Natural killer cell (primary cell): ENCODE data around the gene NYNRIN. TPM values are rescaled to one million over a fixed set of nuclear protein-coding genes. Genes with fewer than 3 reads are reported as not detected.

Source experiments
- ATAC-seq, 3 donors: fragments of 150-1000 bp in 2 of 3; fragments of 200-7000 bp in 1 of 3; cut with Tn5 transposase; 1 replicate in 1 of 3; 2 replicates in 2 of 3; pipeline ENCODE4 v1.10.0; 2021; ENCODE audit warnings: mild to moderate bottlenecking in 2 of 3, moderate library complexity in 2 of 3
- DNase-seq, 2 donors: peaks; one replicate each; pipeline versions ENCODE4 v3.0.0 to v3.0.0-alpha.2; 2013 to 2021; ENCODE audit warnings: mixed read lengths in 1 of 2
- H3K27ac ChIP-seq: one replicate; pipeline ENCODE4 v1.5.1; 2013; ENCODE audit warnings: mild to moderate bottlenecking, low read length
- H3K27me3 ChIP-seq: one replicate; pipeline ENCODE4 v1.6.1; 2013; ENCODE audit warnings: low read length; ENCODE audit not compliant: control insufficient read depth, insufficient read depth
- H3K36me3 ChIP-seq: one replicate; pipeline ENCODE4 v1.6.1; 2013; ENCODE audit warnings: low read length; ENCODE audit not compliant: control insufficient read depth, insufficient read depth
- H3K4me1 ChIP-seq: one replicate; pipeline ENCODE4 v1.6.1; 2013; ENCODE audit warnings: low read length; ENCODE audit not compliant: control insufficient read depth, insufficient read depth
- H3K4me3 ChIP-seq: one replicate; pipeline ENCODE4 v1.5.1; 2013; ENCODE audit warnings: low read length
- H3K9me3 ChIP-seq: one replicate; pipeline ENCODE4 v1.6.1; 2013; ENCODE audit warnings: low read length; ENCODE audit not compliant: control insufficient read depth, insufficient read depth
- H3K27ac Mint-ChIP-seq, 2 donors: one replicate each; pipeline ENCODE4 v1.8.0; 2022; ENCODE audit warnings: mild to moderate bottlenecking in 2 of 2, mixed read lengths in 2 of 2, moderate library complexity in 1 of 2
- H3K27me3 Mint-ChIP-seq, 2 donors: one replicate each; pipeline ENCODE4 v1.8.0; 2022; ENCODE audit warnings: low read depth in 2 of 2, mixed read lengths in 2 of 2
- H3K36me3 Mint-ChIP-seq: one replicate; pipeline ENCODE4 v1.8.0; 2022; ENCODE audit warnings: mixed read lengths
- H3K4me1 Mint-ChIP-seq, 2 donors: one replicate each; pipeline ENCODE4 v1.8.0; 2022; ENCODE audit warnings: mixed read lengths in 2 of 2
- H3K4me3 Mint-ChIP-seq: one replicate; pipeline ENCODE4 v1.8.0; 2022; ENCODE audit warnings: mild to moderate bottlenecking, moderate library complexity, mixed read lengths
- H3K9me3 Mint-ChIP-seq, 2 donors: one replicate each; pipeline ENCODE4 v1.8.0; 2022; ENCODE audit warnings: mixed read lengths in 2 of 2
- WGBS: methylation state at CpG from one replicate; pipeline ENCODE4 v1.1.7; 2013; ENCODE audit warnings: missing lambda C conversion rate; ENCODE audit not compliant: insufficient coverage; 5-methylcytosine and 5-hydroxymethylcytosine counted together
- intact Hi-C: fragments of 100-400 bp; cut with micrococcal nuclease; formaldehyde crosslinking; loops from one replicate; pipeline ENCODE4 v1.14.2; 2022
- total RNA-seq, 4 donors: library from RNA; stranded (reverse); fragments of 120-200 nt in 1 of 4; gene quantifications; one replicate each; pipeline versions ENCODE4 v1.2.3 to v1.2.4, GENCODE V29; 2013 to 2022
- TF ChIP-seq, protein P1 (sequence below): fragments of 200-600 bp; IDR thresholded peaks from one replicate; pipeline ENCODE4 v1.8.0; 2022; ENCODE audit warnings: antibody characterized with exemption

Gene NYNRIN
- total RNA-seq, 3 donors from 2014 or later (not counting 1 experiment from before 2014, with no cell fraction given), result 0.23 to 0.53 (median 0.42) TPM

DNA sequence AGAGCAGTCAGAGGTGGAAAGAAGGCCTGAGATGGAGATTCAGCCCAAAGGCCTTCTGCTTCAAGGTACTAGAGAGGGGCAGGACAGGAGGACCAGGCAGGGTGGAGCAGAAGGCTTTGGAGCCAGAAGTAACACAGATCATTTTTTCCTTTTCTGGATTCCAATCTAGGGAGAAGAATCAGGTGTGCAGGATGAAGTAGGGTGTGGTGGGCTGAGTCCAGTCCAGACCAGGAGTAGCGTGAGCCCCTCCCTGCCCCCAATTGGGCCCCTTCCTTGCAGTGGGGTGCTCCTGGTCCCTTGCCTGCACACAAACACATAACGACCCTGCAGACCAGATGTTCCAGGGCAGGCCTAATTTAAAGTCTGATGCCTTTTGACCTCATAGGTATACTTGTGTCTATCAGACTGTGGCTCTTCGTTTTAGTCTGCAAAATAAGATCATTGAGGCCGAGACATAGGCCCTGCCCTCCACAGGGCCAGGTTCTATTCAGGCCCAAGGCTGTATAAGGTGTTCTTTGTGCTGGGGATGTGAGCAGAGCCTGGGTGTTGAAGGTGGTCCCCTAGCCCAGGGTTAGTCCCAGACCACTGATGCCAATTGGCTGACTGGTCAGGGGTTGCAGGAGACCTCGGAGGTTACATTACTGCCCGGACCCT, 1.0 kb upstream of the NYNRIN start:
- Histone ChIP-seq H3K27ac (no peak overlapping the region), H3K9me3 (no peaks in the 10 kb centered on the region), H3K36me3 (no peaks in the 10 kb centered on the region), H3K4me1 (peaks cover 9% of the 10 kb centered on the region), H3K4me3 (no peak overlapping the region), H3K27me3 (peaks cover 9% of the 10 kb centered on the region)
- DNase-seq (no peak), ATAC-seq (no peak)
- intact Hi-C loops, result no loop called here
- no peaks in the 10 kb centered on the region for H3K9me3 Mint-ChIP-seq
- no peak overlapping the region for H3K27ac Mint-ChIP-seq
- WGBS, result 85% methylated on average over 6 of the region's 6 CpGs
- H3K4me1 Mint-ChIP-seq, result peaks cover 6 to 15% of the 10 kb centered on the region in 2 donors
- TF ChIP-seq, protein P1, sequence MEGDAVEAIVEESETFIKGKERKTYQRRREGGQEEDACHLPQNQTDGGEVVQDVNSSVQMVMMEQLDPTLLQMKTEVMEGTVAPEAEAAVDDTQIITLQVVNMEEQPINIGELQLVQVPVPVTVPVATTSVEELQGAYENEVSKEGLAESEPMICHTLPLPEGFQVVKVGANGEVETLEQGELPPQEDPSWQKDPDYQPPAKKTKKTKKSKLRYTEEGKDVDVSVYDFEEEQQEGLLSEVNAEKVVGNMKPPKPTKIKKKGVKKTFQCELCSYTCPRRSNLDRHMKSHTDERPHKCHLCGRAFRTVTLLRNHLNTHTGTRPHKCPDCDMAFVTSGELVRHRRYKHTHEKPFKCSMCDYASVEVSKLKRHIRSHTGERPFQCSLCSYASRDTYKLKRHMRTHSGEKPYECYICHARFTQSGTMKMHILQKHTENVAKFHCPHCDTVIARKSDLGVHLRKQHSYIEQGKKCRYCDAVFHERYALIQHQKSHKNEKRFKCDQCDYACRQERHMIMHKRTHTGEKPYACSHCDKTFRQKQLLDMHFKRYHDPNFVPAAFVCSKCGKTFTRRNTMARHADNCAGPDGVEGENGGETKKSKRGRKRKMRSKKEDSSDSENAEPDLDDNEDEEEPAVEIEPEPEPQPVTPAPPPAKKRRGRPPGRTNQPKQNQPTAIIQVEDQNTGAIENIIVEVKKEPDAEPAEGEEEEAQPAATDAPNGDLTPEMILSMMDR, result no peak
- H3K4me3 Mint-ChIP-seq, result peak overlapping the region; percentile 55
- no peaks in the 10 kb centered on the region for H3K36me3 Mint-ChIP-seq
- H3K27me3 Mint-ChIP-seq, result peaks cover 9 to 18% of the 10 kb centered on the region in 2 donors

DNA sequence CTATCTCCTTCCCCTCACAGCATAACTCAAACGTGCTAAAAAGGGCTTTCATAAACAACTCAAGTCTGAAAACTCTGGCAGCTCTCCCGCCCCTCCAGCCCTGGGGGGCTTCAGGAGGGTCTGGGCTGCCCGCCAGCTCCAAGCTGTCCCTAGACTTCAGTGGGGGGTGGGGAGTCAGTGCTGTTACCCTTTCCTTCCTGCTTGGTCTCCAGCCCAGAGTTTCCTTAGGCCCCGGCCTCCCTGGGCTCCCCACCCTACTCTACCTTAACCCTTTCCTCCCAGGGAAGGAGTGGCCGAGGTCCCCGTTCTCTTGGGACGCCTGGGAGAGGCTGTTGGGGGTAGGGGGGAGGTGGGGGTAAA, 530 bp upstream of the NYNRIN start:
- H3K9me3 Mint-ChIP-seq, result no peaks in the 10 kb centered on the region
- ATAC-seq (no peak), DNase-seq (no peak)
- H3K4me1 Mint-ChIP-seq, result peaks cover 6 to 15% of the 10 kb centered on the region in 2 donors
- Histone ChIP-seq H3K36me3 (no peaks in the 10 kb centered on the region), H3K4me3 (no peak overlapping the region), H3K4me1 (peaks cover 9% of the 10 kb centered on the region), H3K27ac (no peak overlapping the region), H3K27me3 (peaks cover 9% of the 10 kb centered on the region), H3K9me3 (no peaks in the 10 kb centered on the region)
- TF ChIP-seq, protein P1, result no peak
- 73% methylated on average over 3 of the region's 7 CpGs for WGBS
- H3K27me3 Mint-ChIP-seq, result peaks cover 12 to 21% of the 10 kb centered on the region in 2 donors
- no peaks in the 10 kb centered on the region for H3K36me3 Mint-ChIP-seq
- H3K27ac Mint-ChIP-seq, result no peak overlapping the region
- H3K4me3 Mint-ChIP-seq, result no peak overlapping the region
- intact Hi-C loops, result no loop called here

DNA sequence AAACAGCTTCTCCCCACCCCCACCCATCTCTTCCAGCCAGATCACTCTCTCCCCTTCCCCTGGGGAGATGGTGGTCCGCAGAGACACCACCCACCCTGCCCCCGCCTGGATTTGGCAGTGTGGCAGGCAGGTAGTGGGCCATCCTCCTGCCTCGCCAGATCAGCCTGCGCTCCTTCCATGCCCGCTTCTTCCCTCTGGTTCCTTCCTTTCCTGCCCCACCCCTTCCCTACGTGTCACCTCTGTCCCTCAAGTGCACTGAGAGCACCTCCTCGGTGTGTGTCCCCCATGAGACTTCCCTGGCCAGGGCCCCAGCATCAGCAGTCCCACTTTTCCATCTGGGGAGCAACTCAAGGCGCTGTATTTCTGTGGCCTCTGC, 632 bp downstream of the NYNRIN start:
- peak overlapping the region; percentile 75 for H3K4me3 Mint-ChIP-seq
- ATAC-seq (no peak), DNase-seq (no peak)
- Histone ChIP-seq H3K27me3 (peaks cover 9% of the 10 kb centered on the region), H3K9me3 (no peaks in the 10 kb centered on the region), H3K4me1 (peaks cover 9% of the 10 kb centered on the region), H3K27ac (no peak overlapping the region), H3K4me3 (peak overlapping the region; percentile 26), H3K36me3 (no peaks in the 10 kb centered on the region)
- H3K9me3 Mint-ChIP-seq, result no peaks in the 10 kb centered on the region
- H3K27ac Mint-ChIP-seq, result peak overlapping the region in 1 of 2 donors; percentile 51
- H3K27me3 Mint-ChIP-seq, result peaks cover 24 to 30% of the 10 kb centered on the region in 2 donors
- TF ChIP-seq, protein P1, result no peak
- peaks cover 6 to 15% of the 10 kb centered on the region in 2 donors for H3K4me1 Mint-ChIP-seq
- H3K36me3 Mint-ChIP-seq, result no peaks in the 10 kb centered on the region
- 38% methylated on average over 8 of the region's 8 CpGs for WGBS
- intact Hi-C loops, result no loop called here
